ENCODE data around the gene STXBP2.

DNA sequence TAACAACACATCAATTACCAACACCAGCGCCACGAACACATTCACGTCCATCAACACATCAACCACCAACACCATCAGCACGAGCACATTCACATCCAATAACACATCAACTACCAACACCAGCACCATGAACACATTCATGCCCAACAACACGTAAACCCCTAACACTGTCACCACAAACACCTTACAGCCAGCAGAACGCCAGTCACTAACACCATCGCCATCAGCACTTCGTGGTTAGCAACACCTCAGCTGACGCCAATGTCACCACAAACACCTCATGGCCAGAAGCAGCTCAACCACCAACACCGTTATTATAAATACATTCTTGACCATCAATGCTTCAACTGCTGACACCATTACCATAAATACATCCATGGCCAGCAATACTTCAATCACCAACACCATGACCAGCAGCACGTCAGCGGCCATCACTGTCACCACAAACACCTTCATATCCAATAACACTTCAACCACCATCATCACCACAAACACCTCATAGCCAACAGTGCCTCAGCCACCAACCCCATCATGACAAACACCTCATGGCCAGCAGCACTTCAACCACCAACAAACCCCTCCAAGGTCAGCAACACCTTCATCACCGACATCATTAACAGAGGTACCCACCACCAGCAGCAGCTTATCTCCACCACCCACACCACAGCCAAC lies 55.6 kb downstream of the STXBP2 start:
- TF ChIP-seq GATA2 (IDR thresholded peaks at IDR 0.05; ENCODE audit: low read depth, low read length) = no peak
- TF ChIP-seq GATA3 (IDR thresholded peaks at IDR 0.05; ENCODE audit: low read depth, low read length) = no peak

Data from SH-SY5Y (cell line).